ENCODE results near the gene FILIP1L. TPM values are rescaled to one million over a fixed set of nuclear protein-coding genes. Genes with fewer than 3 reads are reported as not detected.

Gene FILIP1L
- total RNA-seq, 1 experiment from 2014 or later = 0.07 TPM

DNA sequence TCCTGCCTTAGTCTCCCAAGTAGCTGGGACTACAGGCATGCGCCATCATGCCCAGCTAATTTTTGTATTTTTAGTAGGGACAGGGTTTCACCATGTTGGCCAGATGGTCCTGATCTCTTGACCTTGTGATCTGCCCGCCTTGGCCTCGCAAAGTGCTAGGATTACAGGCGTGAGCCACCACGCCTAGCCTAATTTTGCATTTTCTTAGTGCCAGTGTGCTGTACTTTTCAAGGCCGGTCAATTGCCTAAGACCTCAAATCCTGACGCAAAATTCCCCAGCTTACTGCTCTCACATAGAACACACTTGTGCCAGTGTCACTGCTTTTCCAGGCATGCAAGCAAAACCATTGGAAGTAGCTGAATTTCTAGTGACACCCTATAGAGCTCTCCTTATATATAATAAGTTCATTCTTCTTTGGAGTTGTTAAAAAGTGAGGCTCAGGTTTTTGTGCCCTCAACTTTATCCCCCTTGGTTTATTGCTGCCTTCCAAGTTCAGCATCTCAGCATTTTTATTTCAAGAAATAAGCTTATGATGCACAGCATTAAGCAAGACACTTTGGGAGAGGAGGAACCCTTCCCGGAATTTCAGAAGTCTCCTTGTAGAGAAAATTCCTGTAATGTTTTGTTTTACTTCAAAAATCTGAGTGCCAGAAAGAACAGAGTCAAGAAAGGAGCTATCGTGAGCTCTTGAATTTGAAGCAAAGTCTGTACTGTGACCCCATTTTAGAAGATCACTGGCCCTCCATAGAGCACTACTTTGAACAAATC lies 93.2 kb downstream of the FILIP1L start:
- Histone ChIP-seq H3K27me3 (ENCODE audit: control insufficient read depth, insufficient read depth, low read length) (no peaks in the 10 kb centered on the region), H3K4me3 (ENCODE audit: insufficient read depth, low read depth, low read length) (no peak overlapping the region), H3K36me3 (replicated peaks; ENCODE audit: control insufficient read depth, insufficient read depth, low read length) (no peaks in the 10 kb centered on the region)
- DNase-seq = no peak

GRCh38 chr3:100019719-100020118 lies 94.6 kb downstream of the FILIP1L start:
- H3K27me3 ChIP-seq (ENCODE audit: control insufficient read depth, insufficient read depth, low read length) = no peaks in the 10 kb centered on the region
- H3K36me3 ChIP-seq (replicated peaks; ENCODE audit: control insufficient read depth, insufficient read depth, low read length) = no peaks in the 10 kb centered on the region
- no peak overlapping the region for H3K4me3 ChIP-seq (ENCODE audit: insufficient read depth, low read depth, low read length)
- no peak for DNase-seq

DNA sequence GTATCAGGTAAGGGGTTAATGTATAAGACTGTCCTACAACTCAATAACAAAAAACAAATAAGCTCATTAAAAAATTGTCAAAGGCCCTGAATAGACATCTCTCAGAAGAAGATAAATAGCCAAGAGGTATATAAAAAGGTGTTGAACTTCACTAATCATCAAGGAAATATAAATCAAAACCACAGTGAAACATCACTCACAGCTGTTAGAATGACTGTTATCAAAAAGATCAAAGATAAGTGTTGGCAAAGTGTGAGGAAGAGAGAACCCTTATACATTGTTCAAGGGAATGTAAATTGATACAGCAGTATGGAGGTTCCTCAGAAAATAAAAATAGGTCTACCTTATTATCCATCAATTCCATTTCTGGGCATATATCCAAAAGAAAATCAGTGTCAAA lies 95.5 kb downstream of the FILIP1L start:
- H3K27me3 ChIP-seq (ENCODE audit: control insufficient read depth, insufficient read depth, low read length) = no peaks in the 10 kb centered on the region
- H3K4me3 ChIP-seq (ENCODE audit: insufficient read depth, low read depth, low read length) = no peak overlapping the region
- no peak for DNase-seq
- no peaks in the 10 kb centered on the region for H3K36me3 ChIP-seq (replicated peaks; ENCODE audit: control insufficient read depth, insufficient read depth, low read length)

GRCh38 chr3:100010087-100010417 lies 104.2 kb downstream of the FILIP1L start:
- Histone ChIP-seq H3K27me3 (ENCODE audit: control insufficient read depth, insufficient read depth, low read length) (no peaks in the 10 kb centered on the region), H3K36me3 (replicated peaks; ENCODE audit: control insufficient read depth, insufficient read depth, low read length) (no peaks in the 10 kb centered on the region), H3K4me3 (ENCODE audit: insufficient read depth, low read depth, low read length) (no peak overlapping the region)
- no peak for DNase-seq

GRCh38 chr3:100009276-100010086 lies 104.8 kb downstream of the FILIP1L start:
- no peak overlapping the region for H3K4me3 ChIP-seq (ENCODE audit: insufficient read depth, low read depth, low read length)
- H3K27me3 ChIP-seq (ENCODE audit: control insufficient read depth, insufficient read depth, low read length) = no peaks in the 10 kb centered on the region
- DNase-seq = no peak
- no peaks in the 10 kb centered on the region for H3K36me3 ChIP-seq (replicated peaks; ENCODE audit: control insufficient read depth, insufficient read depth, low read length)

- no peak for DNase-seq
- no peaks in the 10 kb centered on the region for H3K27me3 ChIP-seq (ENCODE audit: control insufficient read depth, insufficient read depth, low read length)
- no peaks in the 10 kb centered on the region for H3K36me3 ChIP-seq (replicated peaks; ENCODE audit: control insufficient read depth, insufficient read depth, low read length)
- H3K4me3 ChIP-seq (ENCODE audit: insufficient read depth, low read depth, low read length) = no peak overlapping the region
These were observed 106.1 kb downstream of the FILIP1L start for GRCh38 chr3:100008081-100008698.

GRCh38 chr3:100007313-100007712 lies 107.0 kb downstream of the FILIP1L start:
- no peaks in the 10 kb centered on the region for H3K27me3 ChIP-seq (ENCODE audit: control insufficient read depth, insufficient read depth, low read length)
- no peak overlapping the region for H3K4me3 ChIP-seq (ENCODE audit: insufficient read depth, low read depth, low read length)
- H3K36me3 ChIP-seq (replicated peaks; ENCODE audit: control insufficient read depth, insufficient read depth, low read length) = no peaks in the 10 kb centered on the region
- no peak for DNase-seq

GRCh38 chr3:100006570-100007271 lies 107.6 kb downstream of the FILIP1L start:
- no peak overlapping the region for H3K4me3 ChIP-seq (ENCODE audit: insufficient read depth, low read depth, low read length)
- no peak for DNase-seq
- H3K36me3 ChIP-seq (replicated peaks; ENCODE audit: control insufficient read depth, insufficient read depth, low read length) = no peaks in the 10 kb centered on the region
- no peaks in the 10 kb centered on the region for H3K27me3 ChIP-seq (ENCODE audit: control insufficient read depth, insufficient read depth, low read length)

- no peak for DNase-seq
- no peak overlapping the region for H3K4me3 ChIP-seq (ENCODE audit: insufficient read depth, low read depth, low read length)
- H3K36me3 ChIP-seq (replicated peaks; ENCODE audit: control insufficient read depth, insufficient read depth, low read length) = no peaks in the 10 kb centered on the region
- H3K27me3 ChIP-seq (ENCODE audit: control insufficient read depth, insufficient read depth, low read length) = no peaks in the 10 kb centered on the region
These were observed 108.5 kb downstream of the FILIP1L start for GRCh38 chr3:100005665-100006393.

DNA sequence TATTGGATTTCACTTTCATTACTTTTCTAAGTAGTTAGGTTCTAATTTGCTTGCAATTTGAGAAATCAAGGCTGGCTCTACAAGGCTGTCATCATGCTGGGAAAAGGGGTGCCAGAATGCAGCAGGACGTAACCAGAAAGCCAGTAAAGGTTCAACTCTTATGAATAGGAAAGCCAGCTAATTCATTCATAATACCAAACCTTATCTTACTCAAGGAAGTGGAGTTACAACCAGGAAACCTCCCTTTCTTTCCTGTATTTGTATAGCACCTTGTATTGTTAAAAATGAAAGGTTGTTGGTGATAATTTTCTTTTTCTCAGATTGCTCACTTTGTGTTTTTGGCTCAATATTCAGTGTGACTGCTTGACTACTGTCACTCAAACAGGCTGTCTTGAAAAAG lies 109.4 kb downstream of the FILIP1L start:
- no peaks in the 10 kb centered on the region for H3K27me3 ChIP-seq (ENCODE audit: control insufficient read depth, insufficient read depth, low read length)

DNA sequence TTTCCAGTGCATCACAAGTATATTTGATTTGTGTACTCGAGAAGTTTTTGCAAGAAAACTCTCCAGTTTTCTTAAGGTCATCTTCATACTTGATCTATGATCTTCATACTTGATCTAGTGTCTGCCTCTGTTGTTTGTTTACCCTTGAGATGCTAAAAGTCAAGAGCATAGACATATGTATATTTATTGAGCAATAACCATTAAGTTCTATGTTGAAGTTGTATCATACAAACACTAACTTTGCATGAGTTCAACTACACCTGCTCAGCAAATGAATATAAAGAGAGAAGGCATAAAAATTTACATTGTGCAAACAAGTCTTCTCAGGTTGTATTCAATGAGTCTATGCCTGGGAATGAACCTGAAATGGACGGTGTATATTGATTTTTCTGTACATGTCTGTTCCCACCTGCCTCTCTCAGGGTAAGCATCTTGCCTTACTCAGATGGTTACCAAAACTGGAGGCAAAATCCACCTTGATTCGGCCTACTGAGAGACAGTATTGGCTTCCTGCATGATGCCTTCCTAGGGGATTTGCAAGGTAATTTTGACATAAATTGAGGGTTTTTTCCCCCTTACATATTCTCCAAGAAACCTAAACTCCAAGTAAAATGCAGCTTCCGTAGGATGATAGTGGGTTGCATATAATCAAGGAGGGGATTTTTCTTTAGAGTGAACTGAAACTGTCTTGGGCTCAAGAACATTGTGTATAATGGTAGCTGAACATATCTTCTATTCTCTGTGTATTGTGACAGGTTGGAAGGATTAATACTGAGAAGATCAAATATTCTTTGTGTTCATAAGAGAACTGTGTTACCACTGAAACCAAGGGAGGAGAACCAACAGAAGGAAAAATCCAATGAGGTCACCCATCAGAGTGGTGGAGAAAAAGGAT lies 110.4 kb downstream of the FILIP1L start:
- H3K4me3 ChIP-seq (ENCODE audit: insufficient read depth, low read depth, low read length) = no peak overlapping the region
- no peaks in the 10 kb centered on the region for H3K27me3 ChIP-seq (ENCODE audit: control insufficient read depth, insufficient read depth, low read length)
- no peaks in the 10 kb centered on the region for H3K36me3 ChIP-seq (replicated peaks; ENCODE audit: control insufficient read depth, insufficient read depth, low read length)
- DNase-seq = no peak

More for the DNA sequence above, 109.4 kb downstream of the FILIP1L start:
- DNase-seq = no peak
- no peaks in the 10 kb centered on the region for H3K36me3 ChIP-seq (replicated peaks; ENCODE audit: control insufficient read depth, insufficient read depth, low read length)
- no peak overlapping the region for H3K4me3 ChIP-seq (ENCODE audit: insufficient read depth, low read depth, low read length)

- DNase-seq = no peak
- H3K4me3 ChIP-seq (ENCODE audit: insufficient read depth, low read depth, low read length) = no peak overlapping the region
These were observed 111.5 kb downstream of the FILIP1L start for GRCh38 chr3:100002599-100003350.

More at GRCh38 chr3:100002599-100003350, 111.5 kb downstream of the FILIP1L start:
- no peaks in the 10 kb centered on the region for H3K36me3 ChIP-seq (replicated peaks; ENCODE audit: control insufficient read depth, insufficient read depth, low read length)
- no peaks in the 10 kb centered on the region for H3K27me3 ChIP-seq (ENCODE audit: control insufficient read depth, insufficient read depth, low read length)

All from H7 (cell line).